Motor neuron (in vitro differentiated cells): ENCODE data around the gene SLC25A10. TPM values are rescaled to one million over a fixed set of nuclear protein-coding genes. Genes with fewer than 3 reads are reported as not detected.
A peak's percentile ranks its signal among the peaks of the same experiment; 100 is the strongest.

ENCODE experiments used
- ATAC-seq, 8 experiments: fragments of 200-7000 bp; cut with Tn5 transposase; replicated peaks in 6 of 8; 2 replicates each; pipeline ENCODE4 v1.8.0; 2021; ENCODE audit warnings: mild to moderate bottlenecking in 8 of 8, moderate library complexity in 8 of 8
- H3K27ac ChIP-seq, 2 donors: fragments of 250-450 bp; sonication (Bioruptor Pico); 2 replicates each; pipeline ENCODE4 v1.9.0; 2021; ENCODE audit warnings: antibody characterized with exemption in 2 of 2, mild to moderate bottlenecking in 2 of 2, moderate library complexity in 1 of 2
- H3K4me1 ChIP-seq, 2 donors: fragments of 250-450 bp; sonication (Bioruptor Pico); replicated peaks in 1 of 2; 2 replicates each; pipeline ENCODE4 v1.6.1; 2021; ENCODE audit warnings: antibody characterized with exemption in 2 of 2, mild to moderate bottlenecking in 2 of 2, moderate library complexity in 1 of 2
- H3K4me3 ChIP-seq, 5 donors: fragments of 250-450 bp; sonication (Bioruptor Pico); 2 replicates each; pipeline ENCODE4 v1.9.0; 2021; ENCODE audit warnings: antibody characterized with exemption in 5 of 5, mild to moderate bottlenecking in 5 of 5, moderate library complexity in 4 of 5
- WGBS, 10 experiments: fragments of 450-650 bp; shearing (Covaris generic); methylation state at CpG; one replicate each; pipeline ENCODE4 v1.0.0; 2022; 5-methylcytosine and 5-hydroxymethylcytosine counted together
- in situ Hi-C, 9 experiments: fragments of 400-800 bp; cut with MboI; loops; one replicate each; pipeline ENCODE4 v1.15.0; 2021; ENCODE audit warnings: low sequenced_read_pairs in 9 of 9, low pct_unique_long_range_greater_than_20kb in 2 of 9; ENCODE audit not compliant: unreplicated experiment in 9 of 9
- total RNA-seq, 8 experiments: library from RNA; unstranded; fragments of 300-600 nt; gene quantifications; 2 replicates each; pipeline versions ENCODE4 v1.2.3 to v1.2.4, GENCODE V29; 2022

The SLC25A10 gene
- total RNA-seq, 8 experiments from 2014 or later, result 2.4 to 24.9 (median 5.0) TPM

GRCh38 chr17:81740395-81740961 is 28.4 kb downstream of the SLC25A10 start:
- H3K27ac ChIP-seq, result no peak overlapping the region
- WGBS, 10 experiments, result 30 to 100% (median 60%) methylated on average over 1 to 10 of the region's 28 CpGs; no CpG with 5 or more reads in 3 of the 10 experiments
- H3K4me3 ChIP-seq, result no peak overlapping the region
- in situ Hi-C loops, result no loop called here
- peak in 4 of 8 experiments; percentile 5 to 20 (median 12) for ATAC-seq
- H3K4me1 ChIP-seq, result no peaks in the 10 kb centered on the region

- no peaks in the 10 kb centered on the region for H3K4me1 ChIP-seq
- in situ Hi-C loops, result no loop called here
- ATAC-seq, result peak in 5 of 8 experiments; percentile 12 to 43 (median 24)
- H3K4me3 ChIP-seq, result no peak overlapping the region
- WGBS, 10 experiments, result 40 to 49% methylated on average over 2 to 5 of the region's 22 CpGs; no CpG with 5 or more reads in 8 of the 10 experiments
- no peak overlapping the region for H3K27ac ChIP-seq
These were observed 29.0 kb downstream of the SLC25A10 start for GRCh38 chr17:81741049-81741593.

DNA sequence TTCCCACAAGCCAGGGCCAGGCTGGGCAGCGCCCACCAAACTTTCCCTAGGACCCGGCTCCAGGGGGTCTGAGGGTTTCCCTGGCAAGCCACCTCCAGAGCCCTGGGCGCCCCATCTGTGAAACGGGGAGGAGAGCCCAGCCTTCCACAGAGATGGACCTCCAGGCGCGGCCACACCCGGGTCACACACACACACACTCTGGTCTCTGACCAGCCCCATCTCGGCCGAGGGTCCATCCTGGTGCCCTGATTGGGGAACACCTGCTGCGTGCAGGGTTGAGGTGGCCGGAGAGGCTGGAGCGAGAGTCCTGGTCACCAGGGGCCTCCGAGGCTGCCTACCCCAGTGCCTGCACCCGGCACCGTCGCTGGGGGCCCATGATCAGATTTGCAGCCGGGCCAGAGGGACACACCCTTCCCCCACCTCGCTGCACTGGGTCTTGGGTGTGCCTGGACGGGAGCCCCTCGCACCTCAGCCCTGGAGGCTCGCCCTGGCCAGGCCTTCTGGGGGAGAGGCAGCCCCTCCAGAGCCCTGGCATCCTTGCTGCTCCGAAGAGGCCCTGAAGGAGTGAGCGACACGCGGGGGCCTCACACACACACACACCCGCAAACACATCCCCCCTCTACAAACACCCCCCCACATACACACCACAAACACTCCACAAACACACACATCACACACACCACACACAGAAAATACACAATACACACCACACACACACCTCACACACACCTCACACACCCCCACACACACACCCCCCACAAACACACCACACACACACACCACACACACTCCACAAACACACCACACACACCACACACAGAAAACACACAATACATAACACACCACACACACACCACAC is 29.7 kb downstream of the SLC25A10 start:
- no peak overlapping the region for H3K4me3 ChIP-seq
- H3K27ac ChIP-seq, result no peak overlapping the region
- 40 to 80% (median 60%) methylated on average over 1 to 6 of the region's 26 CpGs; no CpG with 5 or more reads in 6 of the 10 experiments for WGBS, 10 experiments
- in situ Hi-C loops, result no loop called here
- peak in 6 of 8 experiments; percentile 19 to 44 (median 37) for ATAC-seq
- H3K4me1 ChIP-seq, result no peaks in the 10 kb centered on the region

Other genes starting within 250 kb of the SLC25A10 start
- gene ACTG1, start 199.5 kb upstream of the SLC25A10 start, total RNA-seq, result 1,000 to 10,000 TPM; 2,076 to 6,877 (median 3,447) TPM
- gene FSCN2, start 183.9 kb upstream of the SLC25A10 start, total RNA-seq, result 1 to 10 TPM in 4 of 8 experiments, under 1 TPM in 4; 0.36 to 3.0 (median 1.2) TPM
- gene FAAP100, start 159.9 kb upstream of the SLC25A10 start, total RNA-seq, result 10 to 100 TPM; 13.9 to 34.9 (median 22.8) TPM
- gene NPLOC4, start 75.2 kb upstream of the SLC25A10 start, total RNA-seq, result 10 to 100 TPM; 19.3 to 78.3 (median 41.8) TPM
- gene TSPAN10, start 75.1 kb upstream of the SLC25A10 start, total RNA-seq, result 1 to 10 TPM in 3 of 8 experiments, under 1 TPM in 4, not detected in 1; 0.22 to 1.2 (median 1.00) TPM
- under 1 TPM in 6 of 8 experiments, not detected in 2; 0.20 to 0.79 (median 0.55) TPM for gene PDE6G, start 55.7 kb upstream of the SLC25A10 start, total RNA-seq
- gene OXLD1, start 45.7 kb upstream of the SLC25A10 start, total RNA-seq, result 10 to 100 TPM; 20.2 to 85.8 (median 33.6) TPM
- 10 to 100 TPM in 6 of 8 experiments, 1 to 10 TPM in 2; 9.1 to 34.6 (median 22.5) TPM for gene CCDC137, start 45.5 kb upstream of the SLC25A10 start, total RNA-seq
- 10 to 100 TPM; 32.5 to 76.0 (median 48.4) TPM for gene ARL16, start 28.5 kb upstream of the SLC25A10 start, total RNA-seq
- 10 to 100 TPM; 46.1 to 89.5 (median 62.4) TPM for gene HGS, start 28.3 kb upstream of the SLC25A10 start, total RNA-seq
- 100 to 1,000 TPM in 2 of 8 experiments, 10 to 100 TPM in 6; 17.0 to 155 (median 39.6) TPM for gene MRPL12, start 8.9 kb upstream of the SLC25A10 start, total RNA-seq
- under 1 TPM in 4 of 8 experiments, not detected in 4; 0.14 to 0.66 (median 0.32) TPM for gene GCGR, start 91.9 kb downstream of the SLC25A10 start, total RNA-seq
- 100 to 1,000 TPM in 4 of 8 experiments, 10 to 100 TPM in 4; 18.1 to 139 (median 101) TPM for gene MCRIP1, start 121.0 kb downstream of the SLC25A10 start, total RNA-seq
- gene PPP1R27, start 122.8 kb downstream of the SLC25A10 start, total RNA-seq, result 1 to 10 TPM in 4 of 8 experiments, under 1 TPM in 3, not detected in 1; 0.73 to 1.3 (median 1.1) TPM
- gene P4HB, start 148.3 kb downstream of the SLC25A10 start, total RNA-seq, result 100 to 1,000 TPM; 116 to 461 (median 257) TPM
- gene ARHGDIA, start 159.1 kb downstream of the SLC25A10 start, total RNA-seq, result 100 to 1,000 TPM in 5 of 8 experiments, 10 to 100 TPM in 3; 44.7 to 276 (median 151) TPM
- 100 to 1,000 TPM in 3 of 8 experiments, 10 to 100 TPM in 5; 52.7 to 176 (median 78.1) TPM for gene ALYREF, start 179.3 kb downstream of the SLC25A10 start, total RNA-seq
- 100 to 1,000 TPM in 6 of 8 experiments, 10 to 100 TPM in 2; 80.4 to 181 (median 120) TPM for gene ANAPC11, start 179.4 kb downstream of the SLC25A10 start, total RNA-seq
- gene NPB, start 190.0 kb downstream of the SLC25A10 start, total RNA-seq, result under 1 TPM in 7 of 8 experiments, not detected in 1; 0.15 to 0.92 (median 0.43) TPM
- 10 to 100 TPM; 11.3 to 40.6 (median 16.0) TPM for gene PCYT2, start 199.1 kb downstream of the SLC25A10 start, total RNA-seq
- 10 to 100 TPM in 7 of 8 experiments, 1 to 10 TPM in 1; 7.2 to 37.9 (median 14.5) TPM for gene SIRT7, start 205.9 kb downstream of the SLC25A10 start, total RNA-seq
- 10 to 100 TPM in 5 of 8 experiments, 1 to 10 TPM in 3; 6.6 to 23.9 (median 15.4) TPM for gene MAFG, start 215.5 kb downstream of the SLC25A10 start, total RNA-seq
- 10 to 100 TPM; 31.5 to 97.7 (median 54.0) TPM for gene PYCR1, start 225.0 kb downstream of the SLC25A10 start, total RNA-seq
- gene MYADML2, start 234.9 kb downstream of the SLC25A10 start, total RNA-seq, result 1 to 10 TPM in 2 of 8 experiments, under 1 TPM in 6; 0.10 to 1.4 (median 0.47) TPM
- gene NOTUM, start 248.9 kb downstream of the SLC25A10 start, total RNA-seq, result 1 to 10 TPM in 2 of 8 experiments, under 1 TPM in 4, not detected in 2; 0.08 to 1.3 (median 0.40) TPM